Vagina (tissue), 2 donors: ENCODE data around the gene CPLX1.

ENCODE experiments used
- POLR2A ChIP-seq, 2 donors: fragments of 450-650 bp; IDR thresholded peaks; one replicate each; pipeline ENCODE4 v1.6.1; 2017; ENCODE audit warnings: antibody characterized with exemption in 2 of 2, mild to moderate bottlenecking in 2 of 2, moderate library complexity in 2 of 2
- POLR2AphosphoS5 ChIP-seq, 2 donors: sonication (generic); formaldehyde crosslinking; IDR thresholded peaks; one replicate each; pipeline ENCODE4 v1.9.0; 2017; ENCODE audit warnings: antibody characterized with exemption in 2 of 2, mild to moderate bottlenecking in 2 of 2, low read depth in 1 of 2; ENCODE audit not compliant: insufficient read depth in 1 of 2
- TF ChIP-seq, protein P1 (sequence below), 3 experiments: fragments of 450-650 bp in 2 of 3; fragments of 200-600 bp in 1 of 3; sonication (generic) in 1 of 3; IDR thresholded peaks; one replicate each; pipeline ENCODE4 v1.5.1; 2017 to 2019; ENCODE audit warnings: antibody characterized with exemption in 3 of 3, mild to moderate bottlenecking in 2 of 3, moderate library complexity in 2 of 3

DNA sequence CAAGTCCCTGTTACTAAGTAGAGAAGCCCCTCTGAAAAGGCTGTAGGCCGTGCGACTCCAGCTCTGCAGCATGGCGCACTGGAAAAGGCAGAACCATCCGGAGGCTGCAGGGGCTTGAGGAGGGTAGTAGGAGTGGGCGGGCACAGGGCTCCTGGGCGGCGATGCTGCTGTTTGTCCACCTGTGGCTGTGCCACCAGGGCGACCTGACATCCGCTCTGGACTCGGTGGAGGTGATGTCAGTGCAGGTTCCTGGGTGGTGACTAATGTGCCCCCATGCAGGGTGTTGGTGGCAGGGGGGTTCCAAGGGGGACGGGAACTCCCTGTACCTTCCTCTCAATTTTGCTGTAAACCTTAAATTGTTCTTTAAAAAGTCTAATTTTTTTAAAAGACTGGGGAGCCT lies 62.0 kb downstream of the CPLX1 start:
- TF ChIP-seq, protein P1, sequence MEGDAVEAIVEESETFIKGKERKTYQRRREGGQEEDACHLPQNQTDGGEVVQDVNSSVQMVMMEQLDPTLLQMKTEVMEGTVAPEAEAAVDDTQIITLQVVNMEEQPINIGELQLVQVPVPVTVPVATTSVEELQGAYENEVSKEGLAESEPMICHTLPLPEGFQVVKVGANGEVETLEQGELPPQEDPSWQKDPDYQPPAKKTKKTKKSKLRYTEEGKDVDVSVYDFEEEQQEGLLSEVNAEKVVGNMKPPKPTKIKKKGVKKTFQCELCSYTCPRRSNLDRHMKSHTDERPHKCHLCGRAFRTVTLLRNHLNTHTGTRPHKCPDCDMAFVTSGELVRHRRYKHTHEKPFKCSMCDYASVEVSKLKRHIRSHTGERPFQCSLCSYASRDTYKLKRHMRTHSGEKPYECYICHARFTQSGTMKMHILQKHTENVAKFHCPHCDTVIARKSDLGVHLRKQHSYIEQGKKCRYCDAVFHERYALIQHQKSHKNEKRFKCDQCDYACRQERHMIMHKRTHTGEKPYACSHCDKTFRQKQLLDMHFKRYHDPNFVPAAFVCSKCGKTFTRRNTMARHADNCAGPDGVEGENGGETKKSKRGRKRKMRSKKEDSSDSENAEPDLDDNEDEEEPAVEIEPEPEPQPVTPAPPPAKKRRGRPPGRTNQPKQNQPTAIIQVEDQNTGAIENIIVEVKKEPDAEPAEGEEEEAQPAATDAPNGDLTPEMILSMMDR (IDR thresholded peaks at IDR 0.05), result no peak
- no peak for TF ChIP-seq POLR2AphosphoS5 (IDR thresholded peaks at IDR 0.05; ENCODE audit: insufficient read depth in 1 of 2, low read depth in 1 of 2)
- no peak for TF ChIP-seq POLR2A (IDR thresholded peaks at IDR 0.05)
